GM18499 (cell line): ENCODE results near the gene CGNL1.

Source experiments
- ATAC-seq: cut with Tn5 transposase; IDR thresholded peaks from one replicate; pipeline ENCODE4 v1.9.1; 2021; ENCODE audit warnings: moderate number of reproducible peaks; ENCODE audit not compliant: insufficient read depth, unreplicated experiment

The CGNL1 gene

GRCh38 chr15:57352535-57353316 lies 23.6 kb upstream of the CGNL1 start:
- no peak for ATAC-seq

GRCh38 chr15:57353317-57353804 lies 22.9 kb upstream of the CGNL1 start:
- ATAC-seq, result no peak

- no peak for ATAC-seq
Measured at GRCh38 chr15:57354436-57355123, 21.7 kb upstream of the CGNL1 start.

- no peak for ATAC-seq
Measured at GRCh38 chr15:57355259-57355658, 21.0 kb upstream of the CGNL1 start.

- ATAC-seq, result no peak
Measured at GRCh38 chr15:57356178-57356577, 20.1 kb upstream of the CGNL1 start.

GRCh38 chr15:57356636-57357035 lies 19.7 kb upstream of the CGNL1 start:
- ATAC-seq, result no peak

- ATAC-seq, result no peak
Measured at GRCh38 chr15:57357799-57358198, 18.5 kb upstream of the CGNL1 start.

GRCh38 chr15:57358571-57358970 lies 17.7 kb upstream of the CGNL1 start:
- no peak for ATAC-seq

- ATAC-seq, result no peak
Measured at GRCh38 chr15:57363661-57364060, 12.6 kb upstream of the CGNL1 start.

- ATAC-seq, result no peak
Measured at GRCh38 chr15:57364282-57365007, 11.9 kb upstream of the CGNL1 start.

- ATAC-seq, result no peak
Measured at GRCh38 chr15:57367556-57367955, 8.7 kb upstream of the CGNL1 start.

- ATAC-seq, result no peak
Measured at GRCh38 chr15:57370929-57371328, 5.4 kb upstream of the CGNL1 start.

- no peak for ATAC-seq
Measured at GRCh38 chr15:57373251-57373881, 2.9 kb upstream of the CGNL1 start.

- ATAC-seq, result no peak
Measured at GRCh38 chr15:57373882-57374276, 2.4 kb upstream of the CGNL1 start.

- no peak for ATAC-seq
Measured at GRCh38 chr15:57376696-57377477, 582 bp downstream of the CGNL1 start.

- no peak for ATAC-seq
Measured at GRCh38 chr15:57377478-57377847, 1.2 kb downstream of the CGNL1 start.

- no peak for ATAC-seq
Measured at GRCh38 chr15:57379487-57379886, 3.2 kb downstream of the CGNL1 start.

- no peak for ATAC-seq
Measured at GRCh38 chr15:57380854-57381253, 4.5 kb downstream of the CGNL1 start.

- ATAC-seq, result no peak
Measured at GRCh38 chr15:57382215-57382614, 5.9 kb downstream of the CGNL1 start.

GRCh38 chr15:57382969-57383368 lies 6.7 kb downstream of the CGNL1 start:
- ATAC-seq, result no peak
